K562 (cell line): ENCODE data around the gene LRRC9. TPM values are rescaled to one million over a fixed set of nuclear protein-coding genes. Genes with fewer than 3 reads are reported as not detected.

Source experiments
- CBFA2T3 ChIP-seq: fragments of 450-650 bp; IDR thresholded peaks from 2 replicates; pipeline ENCODE4 v1.6.1; 2017
- GTF2B ChIP-seq: IDR thresholded peaks from 2 replicates; pipeline ENCODE4 v1.6.1; 2011; ENCODE audit not compliant: insufficient read length; ENCODE audit errors: extremely low read depth
- HES1 ChIP-seq: fragments of 450-650 bp; IDR thresholded peaks from 2 replicates; pipeline ENCODE4 v1.6.1; 2016; ENCODE audit warnings: low read depth, mild to moderate bottlenecking, moderate library complexity
- MED1 ChIP-seq: sonication (generic); formaldehyde crosslinking; IDR thresholded peaks from 2 replicates; pipeline ENCODE4 v1.8.1; 2023; ENCODE audit warnings: missing genetic modification reagents, borderline replicate concordance
- REST ChIP-seq, 2 experiments: fragments of 450-650 bp; formaldehyde crosslinking in 1 of 2; IDR thresholded peaks; 2 replicates each; pipeline versions ENCODE4 v1.4.0 to v1.6.1; 2014 to 2020; ENCODE audit warnings: mild to moderate bottlenecking in 2 of 2, borderline replicate concordance in 1 of 2, low read depth in 1 of 2
- RNF2 ChIP-seq: sonication (generic); IDR thresholded peaks from 2 replicates; pipeline ENCODE4 v1.6.1; 2016
- SOX6 ChIP-seq: fragments of 450-650 bp; IDR thresholded peaks from 2 replicates; pipeline ENCODE4 v1.6.1; 2014; ENCODE audit warnings: mild to moderate bottlenecking
- SREBF1 ChIP-seq: fragments of 150-350 bp; IDR thresholded peaks from 2 replicates; pipeline ENCODE4 v1.6.1; 2014; ENCODE audit warnings: antibody characterized with exemption, low read depth, low read length, borderline replicate concordance
- ZNF184 ChIP-seq: sonication (generic); formaldehyde crosslinking; IDR thresholded peaks from 2 replicates; pipeline ENCODE4 v1.5.0; 2020; ENCODE audit warnings: missing genetic modification reagents
- ZNF57 ChIP-seq: fragments of 450-650 bp; formaldehyde crosslinking; IDR thresholded peaks from 2 replicates; pipeline ENCODE4 v1.4.0; 2020; ENCODE audit warnings: mild to moderate bottlenecking, moderate library complexity
- polyA plus RNA-seq, 8 experiments: library from polyadenylated mRNA; depleted of rRNA in 4 of 8; stranded (reverse) in 5 of 8; unstranded in 3 of 8; fragments of >200 nt; fragmentation: Nextera tagmentation in 2 of 8; fragmentation: Illumina TruSeq in 1 of 8; extraction: Ambion mirVana in 2 of 8; extraction: Trizol in 1 of 8; gene quantifications; 2 replicates each; pipeline versions ENCODE4 v1.2.1 to v1.2.3, GENCODE V29; 2011 to 2014; ENCODE audit warnings: inconsistent platforms in 1 of 8, missing spikeins in 1 of 8
- total RNA-seq, 7 experiments: library from RNA; depleted of rRNA in 6 of 7; stranded (reverse); fragments of >200 nt in 6 of 7; fragmentation: Illumina TruSeq in 2 of 7; extraction: Trizol in 2 of 7; gene quantifications; 2 replicates each; pipeline versions ENCODE4 v1.2.1 to v1.2.3, GENCODE V29; 2011 to 2021; ENCODE audit warnings: low replicate concordance in 1 of 7
- TF ChIP-seq, protein P1 (sequence below), 3 experiments: fragments of 200-800 bp in 1 of 3; fragments of 250-450 bp in 1 of 3; fragments of 450-650 bp in 1 of 3; sonication (Bioruptor Pico) in 1 of 3; sonication (Bioruptor generic) in 1 of 3; formaldehyde crosslinking in 1 of 3; IDR thresholded peaks; 2 replicates each; pipeline versions ENCODE4 v1.6.1 to v1.8.0; 2016 to 2022; ENCODE audit warnings: mild to moderate bottlenecking in 2 of 3, missing genetic modification characterization in 2 of 3, missing compliant biosample characterization in 1 of 3, moderate library complexity in 1 of 3

The LRRC9 gene
- total and polyA plus RNA-seq, 9 of the 15 experiments (the other 6 are each of a cell fraction or from before 2014, with no cell fraction given), result not detected

GRCh38 chr14:60091550-60092525 lies 171.9 kb downstream of the LRRC9 start, which contains the start of gene PCNX4 (continued):
- TF ChIP-seq, protein P1, sequence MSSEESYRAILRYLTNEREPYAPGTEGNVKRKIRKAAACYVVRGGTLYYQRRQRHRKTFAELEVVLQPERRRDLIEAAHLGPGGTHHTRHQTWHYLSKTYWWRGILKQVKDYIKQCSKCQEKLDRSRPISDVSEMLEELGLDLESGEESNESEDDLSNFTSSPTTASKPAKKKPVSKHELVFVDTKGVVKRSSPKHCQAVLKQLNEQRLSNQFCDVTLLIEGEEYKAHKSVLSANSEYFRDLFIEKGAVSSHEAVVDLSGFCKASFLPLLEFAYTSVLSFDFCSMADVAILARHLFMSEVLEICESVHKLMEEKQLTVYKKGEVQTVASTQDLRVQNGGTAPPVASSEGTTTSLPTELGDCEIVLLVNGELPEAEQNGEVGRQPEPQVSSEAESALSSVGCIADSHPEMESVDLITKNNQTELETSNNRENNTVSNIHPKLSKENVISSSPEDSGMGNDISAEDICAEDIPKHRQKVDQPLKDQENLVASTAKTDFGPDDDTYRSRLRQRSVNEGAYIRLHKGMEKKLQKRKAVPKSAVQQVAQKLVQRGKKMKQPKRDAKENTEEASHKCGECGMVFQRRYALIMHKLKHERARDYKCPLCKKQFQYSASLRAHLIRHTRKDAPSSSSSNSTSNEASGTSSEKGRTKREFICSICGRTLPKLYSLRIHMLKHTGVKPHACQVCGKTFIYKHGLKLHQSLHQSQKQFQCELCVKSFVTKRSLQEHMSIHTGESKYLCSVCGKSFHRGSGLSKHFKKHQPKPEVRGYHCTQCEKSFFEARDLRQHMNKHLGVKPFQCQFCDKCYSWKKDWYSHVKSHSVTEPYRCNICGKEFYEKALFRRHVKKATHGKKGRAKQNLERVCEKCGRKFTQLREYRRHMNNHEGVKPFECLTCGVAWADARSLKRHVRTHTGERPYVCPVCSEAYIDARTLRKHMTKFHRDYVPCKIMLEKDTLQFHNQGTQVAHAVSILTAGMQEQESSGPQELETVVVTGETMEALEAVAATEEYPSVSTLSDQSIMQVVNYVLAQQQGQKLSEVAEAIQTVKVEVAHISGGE (CRISPR knock-in tag; IDR thresholded peaks at IDR 0.05), result peak in 1 of 3 experiments; percentile 28; a peak in 1 of 6 replicates
- TF ChIP-seq SOX6, result no peak
- no peak for TF ChIP-seq HES1
- no peak for TF ChIP-seq ZNF184 (CRISPR knock-in tag)
- TF ChIP-seq RNF2, result peak; percentile 75
- TF ChIP-seq CBFA2T3, result no peak
- TF ChIP-seq ZNF57 (CRISPR knock-in tag), result no peak
- TF ChIP-seq GTF2B, result no peak
- no peak for TF ChIP-seq MED1 (CRISPR knock-in tag)
- TF ChIP-seq SREBF1, result 0 out of 2 replicates have a peak, but pooled peaks have one; percentile 20
- TF ChIP-seq REST (IDR thresholded peaks at IDR 0.05; ENCODE audit: borderline replicate concordance), result no peak
- no peak for TF ChIP-seq REST (CRISPR knock-in tag; IDR thresholded peaks at IDR 0.05; ENCODE audit: low read depth)
